ENCODE measurements around the gene SLFNL1. TPM values are rescaled to one million over a fixed set of nuclear protein-coding genes. Genes with fewer than 3 reads are reported as not detected.

The SLFNL1 gene
- 0.95 and 1.0 TPM in 2 replicates for total RNA-seq
- long read RNA-seq: 0 reads

GRCh38 chr1:41021526-41022308 is at the start of gene SLFNL1:
TSS of gene SLFNL1 (minus strand) at chr1:41021725. CDS start at chr1:41020660, 1,065 bp downstream.
- no peak for DNase-seq (ENCODE audit: low spot score, unreplicated experiment)
- TF ChIP-seq CTCF (IDR thresholded peaks at IDR 0.05; ENCODE audit: unreplicated experiment): no peak

GRCh38 chr1:41056907-41057306 is 35.4 kb upstream of the SLFNL1 start:
- Mint-ChIP-seq H3K36me3 (ENCODE audit: insufficient read depth) (peaks cover 31% of the 10 kb centered on the region), H3K27me3 (no peaks in the 10 kb centered on the region), H3K4me3 (ENCODE audit: low read depth) (no peak overlapping the region), H3K27ac (no peak overlapping the region), H3K4me1 (ENCODE audit: low read depth) (no peaks in the 10 kb centered on the region), H3K9me3 (ENCODE audit: low read depth) (peaks cover 12% of the 10 kb centered on the region)
- TF ChIP-seq CTCF (IDR thresholded peaks at IDR 0.05; ENCODE audit: unreplicated experiment): no peak
- no peak for DNase-seq (ENCODE audit: low spot score, unreplicated experiment)

More at GRCh38 chr1:41021526-41022308, at the start of gene SLFNL1:
- Mint-ChIP-seq H3K9me3 (ENCODE audit: low read depth) (no peaks in the 10 kb centered on the region), H3K4me1 (ENCODE audit: low read depth) (peaks cover 3% of the 10 kb centered on the region), H3K27me3 (no peaks in the 10 kb centered on the region), H3K27ac (peak within 1 kb of the TSS; percentile 56), H3K4me3 (ENCODE audit: low read depth) (no peak within 1 kb of the TSS), H3K36me3 (ENCODE audit: insufficient read depth) (peaks cover 5% of the 10 kb centered on the region)

GRCh38 chr1:41053316-41053715 is 31.8 kb upstream of the SLFNL1 start:
- Mint-ChIP-seq H3K4me3 (ENCODE audit: low read depth) (no peak overlapping the region), H3K9me3 (ENCODE audit: low read depth) (no peaks in the 10 kb centered on the region), H3K4me1 (ENCODE audit: low read depth) (no peaks in the 10 kb centered on the region), H3K27me3 (no peaks in the 10 kb centered on the region), H3K36me3 (ENCODE audit: insufficient read depth) (peaks cover 10% of the 10 kb centered on the region), H3K27ac (no peak overlapping the region)
- no peak for TF ChIP-seq CTCF (IDR thresholded peaks at IDR 0.05; ENCODE audit: unreplicated experiment)
- no peak for DNase-seq (ENCODE audit: low spot score, unreplicated experiment)

- no peaks in the 10 kb centered on the region for H3K9me3 Mint-ChIP-seq (ENCODE audit: low read depth)
- no peaks in the 10 kb centered on the region for H3K27me3 Mint-ChIP-seq
- H3K4me3 Mint-ChIP-seq (ENCODE audit: low read depth): no peak overlapping the region
- H3K27ac Mint-ChIP-seq: no peak overlapping the region
- no peaks in the 10 kb centered on the region for H3K4me1 Mint-ChIP-seq (ENCODE audit: low read depth)
- peaks cover 16% of the 10 kb centered on the region for H3K36me3 Mint-ChIP-seq (ENCODE audit: insufficient read depth)
- no peak for TF ChIP-seq CTCF (IDR thresholded peaks at IDR 0.05; ENCODE audit: unreplicated experiment)
- no peak for DNase-seq (ENCODE audit: low spot score, unreplicated experiment)
Observed at GRCh38 chr1:41051022-41051421, 29.5 kb upstream of the SLFNL1 start.

GRCh38 chr1:41048540-41048939 is 27.0 kb upstream of the SLFNL1 start:
- H3K27me3 Mint-ChIP-seq: no peaks in the 10 kb centered on the region

More at GRCh38 chr1:41048540-41048939, 27.0 kb upstream of the SLFNL1 start:
- no peaks in the 10 kb centered on the region for H3K9me3 Mint-ChIP-seq (ENCODE audit: low read depth)
- H3K4me3 Mint-ChIP-seq (ENCODE audit: low read depth): no peak overlapping the region
- H3K36me3 Mint-ChIP-seq (ENCODE audit: insufficient read depth): peaks cover 22% of the 10 kb centered on the region
- DNase-seq (ENCODE audit: low spot score, unreplicated experiment): no peak
- TF ChIP-seq CTCF (IDR thresholded peaks at IDR 0.05; ENCODE audit: unreplicated experiment): no peak
- no peak overlapping the region for H3K27ac Mint-ChIP-seq
- no peaks in the 10 kb centered on the region for H3K4me1 Mint-ChIP-seq (ENCODE audit: low read depth)

Measured in progenitor cell of endocrine pancreas (in vitro differentiated cells).